Liver (tissue), 3 donors: ENCODE data around the gene NFATC2.

Experiments used
- HNF4G ChIP-seq: IDR thresholded peaks from 2 replicates; pipeline ENCODE4 v1.6.1; 2016; ENCODE audit warnings: antibody characterized with exemption
- TF ChIP-seq, protein P1 (sequence below): fragments of 150-350 bp; IDR thresholded peaks from 2 replicates; pipeline ENCODE4 v1.5.1; 2017; ENCODE audit warnings: improper control_type of control experiment, low read depth, low read length; ENCODE audit not compliant: missing input control
- TF ChIP-seq, protein P2 (sequence below): IDR thresholded peaks from 2 replicates; pipeline ENCODE4 v1.6.1; 2016; ENCODE audit warnings: antibody characterized with exemption
- donor health status: healthy.
- donor health status: healthy.

DNA sequence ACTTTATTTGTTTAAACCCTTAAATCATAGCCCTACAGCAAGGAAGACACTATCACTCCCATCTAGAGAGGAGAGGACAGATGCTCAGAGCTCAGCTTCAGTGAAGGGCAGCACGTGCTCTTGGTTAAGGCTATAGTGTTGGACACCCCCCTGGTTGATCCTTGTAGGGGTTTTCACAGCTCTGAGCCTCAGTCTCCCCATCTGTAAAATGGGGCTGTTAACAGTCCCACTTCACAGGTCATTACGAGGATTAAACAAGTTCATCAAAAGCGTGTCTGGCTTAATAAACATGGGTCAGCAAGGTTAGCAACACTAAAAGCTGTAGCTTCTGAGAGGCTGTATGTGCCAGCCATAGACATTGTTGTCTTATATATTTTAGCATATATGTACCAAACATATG, 82.4 kb downstream of the NFATC2 start:
- no peak for TF ChIP-seq HNF4G
- TF ChIP-seq, protein P1, sequence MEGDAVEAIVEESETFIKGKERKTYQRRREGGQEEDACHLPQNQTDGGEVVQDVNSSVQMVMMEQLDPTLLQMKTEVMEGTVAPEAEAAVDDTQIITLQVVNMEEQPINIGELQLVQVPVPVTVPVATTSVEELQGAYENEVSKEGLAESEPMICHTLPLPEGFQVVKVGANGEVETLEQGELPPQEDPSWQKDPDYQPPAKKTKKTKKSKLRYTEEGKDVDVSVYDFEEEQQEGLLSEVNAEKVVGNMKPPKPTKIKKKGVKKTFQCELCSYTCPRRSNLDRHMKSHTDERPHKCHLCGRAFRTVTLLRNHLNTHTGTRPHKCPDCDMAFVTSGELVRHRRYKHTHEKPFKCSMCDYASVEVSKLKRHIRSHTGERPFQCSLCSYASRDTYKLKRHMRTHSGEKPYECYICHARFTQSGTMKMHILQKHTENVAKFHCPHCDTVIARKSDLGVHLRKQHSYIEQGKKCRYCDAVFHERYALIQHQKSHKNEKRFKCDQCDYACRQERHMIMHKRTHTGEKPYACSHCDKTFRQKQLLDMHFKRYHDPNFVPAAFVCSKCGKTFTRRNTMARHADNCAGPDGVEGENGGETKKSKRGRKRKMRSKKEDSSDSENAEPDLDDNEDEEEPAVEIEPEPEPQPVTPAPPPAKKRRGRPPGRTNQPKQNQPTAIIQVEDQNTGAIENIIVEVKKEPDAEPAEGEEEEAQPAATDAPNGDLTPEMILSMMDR: no peak
- TF ChIP-seq, protein P2, sequence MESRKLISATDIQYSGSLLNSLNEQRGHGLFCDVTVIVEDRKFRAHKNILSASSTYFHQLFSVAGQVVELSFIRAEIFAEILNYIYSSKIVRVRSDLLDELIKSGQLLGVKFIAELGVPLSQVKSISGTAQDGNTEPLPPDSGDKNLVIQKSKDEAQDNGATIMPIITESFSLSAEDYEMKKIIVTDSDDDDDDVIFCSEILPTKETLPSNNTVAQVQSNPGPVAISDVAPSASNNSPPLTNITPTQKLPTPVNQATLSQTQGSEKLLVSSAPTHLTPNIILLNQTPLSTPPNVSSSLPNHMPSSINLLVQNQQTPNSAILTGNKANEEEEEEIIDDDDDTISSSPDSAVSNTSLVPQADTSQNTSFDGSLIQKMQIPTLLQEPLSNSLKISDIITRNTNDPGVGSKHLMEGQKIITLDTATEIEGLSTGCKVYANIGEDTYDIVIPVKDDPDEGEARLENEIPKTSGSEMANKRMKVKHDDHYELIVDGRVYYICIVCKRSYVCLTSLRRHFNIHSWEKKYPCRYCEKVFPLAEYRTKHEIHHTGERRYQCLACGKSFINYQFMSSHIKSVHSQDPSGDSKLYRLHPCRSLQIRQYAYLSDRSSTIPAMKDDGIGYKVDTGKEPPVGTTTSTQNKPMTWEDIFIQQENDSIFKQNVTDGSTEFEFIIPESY: no peak
